CD4-positive, alpha-beta T cell treated with Interleukin-15 for 1 hour (primary cell): ENCODE data around the gene ALX3.

ENCODE experiments used
- DNase-seq: peaks from one replicate; pipeline ENCODE4 v3.0.0-alpha.2; 2020

The ALX3 gene

GRCh38 chr1:110063781-110064180 is 6.7 kb downstream of the ALX3 start:
- DNase-seq = no peak

- no peak for DNase-seq
These were observed 7.9 kb downstream of the ALX3 start for GRCh38 chr1:110062612-110063011.

- no peak for DNase-seq
These were observed 9.1 kb downstream of the ALX3 start for GRCh38 chr1:110061341-110061740.

GRCh38 chr1:110060662-110061060 is 9.8 kb downstream of the ALX3 start:
- DNase-seq = no peak

GRCh38 chr1:110060034-110060661 is 10.3 kb downstream of the ALX3 start:
- peak; percentile 56 for DNase-seq

- DNase-seq = no peak
These were observed 11.2 kb downstream of the ALX3 start for GRCh38 chr1:110059133-110059863.

GRCh38 chr1:110058591-110058990 is 11.9 kb downstream of the ALX3 start:
- DNase-seq = no peak

GRCh38 chr1:110057963-110058518 is 12.4 kb downstream of the ALX3 start:
- no peak for DNase-seq

GRCh38 chr1:110056776-110057175 is 13.7 kb downstream of the ALX3 start:
- DNase-seq = no peak

GRCh38 chr1:110056285-110056683 is 14.2 kb downstream of the ALX3 start:
- DNase-seq = no peak

- no peak for DNase-seq
These were observed 14.8 kb downstream of the ALX3 start for GRCh38 chr1:110055493-110056284.

- DNase-seq = peak; percentile 45
These were observed 16.7 kb downstream of the ALX3 start for GRCh38 chr1:110053552-110054428.

GRCh38 chr1:110051262-110051648 is 19.2 kb downstream of the ALX3 start:
- no peak for DNase-seq

- DNase-seq = no peak
These were observed 19.7 kb downstream of the ALX3 start for GRCh38 chr1:110050602-110051261.

GRCh38 chr1:110049801-110050601 is 20.5 kb downstream of the ALX3 start:
- DNase-seq = no peak

- no peak for DNase-seq
These were observed 21.4 kb downstream of the ALX3 start for GRCh38 chr1:110048923-110049601.

GRCh38 chr1:110048240-110048639 is 22.2 kb downstream of the ALX3 start:
- no peak for DNase-seq

GRCh38 chr1:110047463-110047862 is 23.0 kb downstream of the ALX3 start:
- DNase-seq = no peak

GRCh38 chr1:110043016-110043415 is 27.5 kb downstream of the ALX3 start:
- no peak for DNase-seq

GRCh38 chr1:110040548-110040947 is 29.9 kb downstream of the ALX3 start:
- no peak for DNase-seq

- no peak for DNase-seq
These were observed 30.8 kb downstream of the ALX3 start for GRCh38 chr1:110039641-110040040.
